GM12874 (cell line): ENCODE results near the gene LRRC8D.

Source experiments
- TF ChIP-seq, protein P1 (sequence below): IDR thresholded peaks from 2 replicates; pipeline ENCODE4 v1.5.1; 2011; ENCODE audit warnings: low read depth, mild to moderate bottlenecking, control low read depth, low read length, moderate library complexity; ENCODE audit not compliant: insufficient read depth

The LRRC8D gene

DNA sequence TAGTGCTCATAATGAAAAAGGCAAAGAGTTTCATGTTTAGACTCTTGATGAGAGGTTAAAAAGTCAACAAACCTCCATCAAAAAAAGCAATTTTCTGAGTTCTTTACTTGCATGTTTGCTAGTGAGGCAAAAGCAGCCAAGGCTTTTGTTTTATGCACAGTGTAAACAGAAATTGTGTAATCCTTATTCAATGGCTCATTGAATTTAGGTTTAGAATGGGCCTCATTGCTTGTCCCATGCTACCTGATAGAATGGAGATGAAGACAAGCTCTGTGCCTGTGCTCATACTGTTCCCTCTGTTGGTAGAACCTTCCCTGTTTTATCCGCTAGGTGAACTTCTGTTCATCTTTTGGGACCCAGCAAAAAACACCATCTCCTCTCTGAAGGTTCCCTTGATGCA lies 10.0 kb upstream of the LRRC8D start:
- TF ChIP-seq, protein P1, sequence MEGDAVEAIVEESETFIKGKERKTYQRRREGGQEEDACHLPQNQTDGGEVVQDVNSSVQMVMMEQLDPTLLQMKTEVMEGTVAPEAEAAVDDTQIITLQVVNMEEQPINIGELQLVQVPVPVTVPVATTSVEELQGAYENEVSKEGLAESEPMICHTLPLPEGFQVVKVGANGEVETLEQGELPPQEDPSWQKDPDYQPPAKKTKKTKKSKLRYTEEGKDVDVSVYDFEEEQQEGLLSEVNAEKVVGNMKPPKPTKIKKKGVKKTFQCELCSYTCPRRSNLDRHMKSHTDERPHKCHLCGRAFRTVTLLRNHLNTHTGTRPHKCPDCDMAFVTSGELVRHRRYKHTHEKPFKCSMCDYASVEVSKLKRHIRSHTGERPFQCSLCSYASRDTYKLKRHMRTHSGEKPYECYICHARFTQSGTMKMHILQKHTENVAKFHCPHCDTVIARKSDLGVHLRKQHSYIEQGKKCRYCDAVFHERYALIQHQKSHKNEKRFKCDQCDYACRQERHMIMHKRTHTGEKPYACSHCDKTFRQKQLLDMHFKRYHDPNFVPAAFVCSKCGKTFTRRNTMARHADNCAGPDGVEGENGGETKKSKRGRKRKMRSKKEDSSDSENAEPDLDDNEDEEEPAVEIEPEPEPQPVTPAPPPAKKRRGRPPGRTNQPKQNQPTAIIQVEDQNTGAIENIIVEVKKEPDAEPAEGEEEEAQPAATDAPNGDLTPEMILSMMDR = no peak

DNA sequence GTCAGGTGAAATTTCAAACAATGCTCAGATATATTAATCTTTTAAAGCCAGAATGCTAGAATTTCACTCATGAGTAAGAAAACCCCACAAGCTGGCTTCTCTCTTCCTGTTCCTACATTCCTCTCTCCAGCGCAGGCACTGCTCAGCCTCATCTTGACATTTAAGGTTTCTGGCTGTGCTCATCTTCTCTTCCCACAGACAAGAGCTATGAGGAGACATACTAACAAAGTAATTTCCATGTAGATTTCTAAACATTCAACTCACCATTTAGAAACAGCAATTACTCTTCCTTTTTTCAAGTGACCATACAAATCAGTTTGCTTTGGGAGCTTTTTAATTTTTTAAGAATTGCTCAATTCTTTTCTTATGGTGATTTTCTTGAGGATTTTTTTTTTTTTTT lies 7.8 kb upstream of the LRRC8D start:
- TF ChIP-seq, protein P1 = no peak

DNA sequence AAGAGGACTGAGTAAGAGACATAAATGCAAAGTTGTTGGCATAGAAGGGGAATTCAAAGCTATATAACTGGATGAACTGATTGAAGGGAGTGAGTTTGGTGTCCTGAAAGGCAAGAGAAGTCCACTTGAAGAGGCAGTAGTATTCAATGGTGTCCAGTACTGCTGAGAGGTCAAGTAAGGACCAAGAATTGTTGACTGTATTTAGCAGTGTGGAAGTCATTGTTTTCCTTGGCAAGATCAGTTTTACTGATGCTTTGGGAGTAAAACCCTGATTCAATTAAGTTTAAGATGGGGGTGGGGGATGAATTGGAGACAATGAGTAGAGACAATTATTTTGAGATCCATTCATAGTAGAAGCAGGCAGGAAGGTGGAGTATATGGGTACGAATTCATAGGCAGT lies 5.8 kb upstream of the LRRC8D start:
- TF ChIP-seq, protein P1 = no peak

DNA sequence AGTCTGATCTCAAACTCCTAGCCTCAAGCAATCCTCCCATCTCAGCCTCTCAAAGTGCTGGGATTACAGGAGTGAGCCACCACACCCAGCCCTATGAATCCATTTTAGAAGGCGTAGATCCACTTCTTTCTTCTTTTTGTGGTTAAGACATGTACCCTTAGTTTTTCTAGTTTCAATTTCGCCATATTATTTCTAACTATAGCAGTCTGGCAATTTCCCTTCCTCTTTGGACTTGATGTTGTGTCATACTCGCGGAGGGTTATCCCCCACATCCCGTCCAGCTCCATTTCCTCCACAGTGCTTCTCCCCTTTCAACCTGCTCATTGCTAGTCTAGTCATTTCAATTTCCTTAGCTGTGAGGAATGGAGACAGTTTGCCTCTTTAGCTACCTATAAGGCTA lies 5.2 kb upstream of the LRRC8D start:
- TF ChIP-seq, protein P1 = no peak

DNA sequence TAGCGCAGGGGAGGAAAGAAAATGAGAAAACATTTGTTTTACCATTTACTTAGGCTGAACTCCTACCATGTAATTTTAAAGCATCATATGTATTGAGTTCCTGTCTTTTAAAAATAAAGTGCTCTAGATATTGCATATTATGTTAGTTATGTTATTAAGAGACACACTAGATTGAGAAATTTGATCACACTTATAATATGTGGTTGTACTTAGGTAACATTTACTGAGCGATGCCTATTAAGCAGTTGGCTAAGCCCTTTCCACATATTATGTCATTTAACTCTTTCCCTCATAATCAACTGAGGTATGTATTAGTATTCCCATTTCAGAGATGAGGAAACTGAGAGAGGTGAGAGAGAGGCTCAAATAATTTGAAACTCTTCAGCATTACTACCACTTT lies 4.5 kb upstream of the LRRC8D start:
- TF ChIP-seq, protein P1 = no peak

DNA sequence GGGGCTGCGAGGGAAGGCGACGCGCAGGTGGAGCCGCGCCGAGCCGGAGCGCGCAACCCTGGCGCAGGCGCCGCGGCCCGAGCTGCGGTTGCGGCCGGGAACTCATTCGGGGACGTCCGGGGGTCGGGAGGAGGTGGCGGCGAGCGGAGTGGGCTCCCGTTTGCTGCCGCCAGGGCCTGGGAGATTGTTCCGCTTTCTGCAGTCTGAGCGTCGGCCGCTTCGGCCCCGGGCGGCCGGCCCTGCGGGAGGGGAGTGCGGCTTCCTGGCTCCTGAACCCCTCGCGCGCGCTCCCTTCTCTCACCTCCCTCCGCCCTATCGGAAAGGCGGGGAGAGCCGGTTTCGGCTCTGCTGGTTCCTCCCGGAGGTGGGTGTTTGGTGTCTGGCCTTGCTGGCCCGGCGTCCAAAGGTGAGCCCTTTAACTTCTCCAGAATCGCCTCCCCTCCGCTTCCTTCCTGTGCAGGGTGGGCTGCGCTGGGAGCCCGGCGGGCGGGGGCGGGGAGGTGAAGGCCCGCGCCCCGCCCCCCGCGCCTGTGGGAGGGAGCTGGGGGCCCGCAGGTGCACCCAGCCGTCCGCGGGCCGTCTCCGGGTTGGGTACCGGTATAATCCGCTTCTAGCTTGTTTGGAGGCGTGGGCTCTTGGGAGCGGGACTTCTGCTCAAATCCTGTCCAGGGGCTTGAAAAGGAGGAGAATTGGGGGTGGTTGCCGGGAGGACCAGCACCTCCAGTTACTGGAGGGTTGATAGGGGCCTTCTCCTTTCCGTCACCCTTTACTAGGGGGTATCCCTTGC lies 683 bp downstream of the LRRC8D start:
- TF ChIP-seq, protein P1 = peak; percentile 19; the same call in 1 of the 2 replicates

DNA sequence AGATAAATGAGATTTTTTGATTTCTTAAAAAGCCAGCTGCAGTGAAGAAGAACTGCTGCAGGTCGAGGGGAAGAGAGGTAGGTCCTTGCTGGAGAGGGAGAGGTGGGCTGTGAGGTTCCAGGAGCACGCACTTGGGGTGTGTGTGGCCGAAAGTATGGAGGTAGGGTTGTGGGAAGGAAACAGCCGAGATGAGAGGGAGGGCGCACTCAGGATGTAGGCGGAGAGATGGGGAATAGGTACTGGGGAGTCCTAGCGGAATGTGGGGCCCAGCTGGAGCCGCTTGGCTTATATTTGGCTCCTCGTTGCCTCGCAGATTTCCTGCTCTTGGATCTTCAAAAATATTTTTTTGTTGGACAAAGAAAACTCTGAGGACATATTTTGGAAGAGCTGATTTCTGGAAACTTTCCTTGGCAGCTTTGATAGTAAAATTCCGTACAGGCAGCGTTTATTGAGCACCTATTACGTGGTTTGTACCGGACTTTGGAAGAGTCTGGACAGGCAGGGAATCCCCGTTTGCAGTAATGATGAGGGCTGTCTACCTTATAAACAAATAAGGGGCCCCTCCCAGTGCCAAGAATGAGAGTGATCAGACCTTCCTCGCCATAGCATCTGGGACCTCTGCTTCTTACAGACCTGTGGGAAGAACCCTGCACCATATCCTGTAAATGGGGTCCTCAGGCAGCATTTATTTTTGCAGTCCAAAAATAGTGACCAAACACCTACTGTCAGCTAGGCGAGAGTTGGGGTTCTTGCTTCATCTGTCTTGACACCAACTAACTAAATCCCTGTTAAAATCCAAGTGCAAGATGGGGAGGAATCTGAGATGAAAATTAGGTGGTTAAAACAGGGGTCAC lies 1.5 kb downstream of the LRRC8D start:
- TF ChIP-seq, protein P1 = no peak
